C4-2B (cell line): Measurements from ENCODE around the gene AP4E1.
"Not testable (repeated sequence)": the region's sequence is repeated elsewhere in the genome, so short reads cannot be mapped to it uniquely, and the experiment has no call there.

Experiments
- H3K27ac ChIP-seq: fragments of 450-650 bp; 2 replicates; pipeline ENCODE4 v1.5.1; 2017
- CTCF ChIP-seq: fragments of 450-650 bp; conservative IDR thresholded peaks from 2 replicates; pipeline ENCODE4 v1.5.1; 2017; ENCODE audit warnings: mild to moderate bottlenecking
- ZFX ChIP-seq: fragments of 450-650 bp; IDR thresholded peaks from 2 replicates; pipeline ENCODE4 v1.6.1; 2017

Gene AP4E1

GRCh38 chr15:51024735-51025453 is 116.4 kb downstream of the AP4E1 start:
- TF ChIP-seq CTCF (no peak), ZFX (no peak)
- no peak overlapping the region for H3K27ac ChIP-seq

- H3K27ac ChIP-seq: no peak overlapping the region
- no peak for TF ChIP-seq ZFX
- no peak for TF ChIP-seq CTCF
These were observed 117.0 kb downstream of the AP4E1 start for GRCh38 chr15:51025454-51025846.

- peak overlapping the region; percentile 64 for H3K27ac ChIP-seq
- TF ChIP-seq ZFX (peak; percentile 48; the same call in 1 of the 2 replicates), CTCF (no peak)
These were observed 122.3 kb downstream of the AP4E1 start for GRCh38 chr15:51030649-51031316.

- not testable (repeated sequence) for H3K27ac ChIP-seq
These were observed 129.0 kb downstream of the AP4E1 start for GRCh38 chr15:51037474-51037873.

- no peak for TF ChIP-seq CTCF
- no peak for TF ChIP-seq ZFX
- peak overlapping the region; percentile 2; the same call in 1 of the 2 replicates for H3K27ac ChIP-seq
These were observed 129.9 kb downstream of the AP4E1 start for GRCh38 chr15:51038162-51038973.

GRCh38 chr15:51038974-51039319 is 130.5 kb downstream of the AP4E1 start:
- no peak for TF ChIP-seq ZFX
- no peak for TF ChIP-seq CTCF
- H3K27ac ChIP-seq: no peak overlapping the region; the same call in 1 of the 2 replicates

- no peak for TF ChIP-seq CTCF
- TF ChIP-seq ZFX: no peak
- no peak overlapping the region for H3K27ac ChIP-seq
These were observed 135.7 kb downstream of the AP4E1 start for GRCh38 chr15:51044037-51044727.
